SW 1271 (cell line): ENCODE data around the gene UBN2.
"Not testable (repeated sequence)": the region's sequence is repeated elsewhere in the genome, so short reads cannot be mapped to it uniquely, and the experiment has no call there.

Experiments
- DNase-seq, 2 experiments: peaks; one replicate each; lab custom pipeline; 2025; lab: John Stamatoyannopoulos, UW

Gene UBN2

DNA sequence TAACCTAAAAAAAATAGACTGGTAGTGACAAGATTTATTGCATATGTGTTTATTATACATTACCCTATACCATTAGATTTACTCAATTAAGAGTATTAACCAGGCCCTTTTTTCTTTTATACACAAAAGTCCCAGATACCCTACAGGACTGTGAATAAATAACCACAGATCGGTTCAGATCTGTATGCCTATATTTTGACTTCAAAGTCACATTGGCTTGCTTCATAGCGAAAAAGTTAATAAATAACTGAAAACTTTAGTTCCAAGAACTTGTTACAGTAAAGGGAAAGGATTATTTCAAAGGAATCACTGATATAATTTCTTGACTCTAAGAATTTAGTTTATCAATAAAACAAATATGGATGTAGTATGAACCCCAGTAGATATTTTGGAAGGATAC is 68.3 kb downstream of the UBN2 start:
- DNase-seq, result no peak

DNA sequence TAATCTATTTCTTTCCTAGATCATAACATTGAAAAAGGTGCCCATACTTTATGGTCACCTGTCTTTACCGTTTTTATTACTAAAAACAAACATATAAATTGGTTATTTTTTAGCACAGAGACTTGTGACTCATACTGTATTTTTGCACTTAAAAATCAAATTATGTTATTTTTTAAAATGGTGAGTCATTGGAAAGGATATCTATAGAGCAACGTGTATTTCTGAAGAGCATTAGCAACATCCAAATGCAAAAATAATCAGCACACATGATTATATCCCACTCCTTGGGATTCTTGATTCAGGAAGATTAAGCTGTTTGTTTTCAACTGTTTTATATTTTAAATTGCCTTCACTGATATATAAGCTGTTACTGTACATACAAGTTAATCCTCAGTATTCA is 69.4 kb downstream of the UBN2 start:
- DNase-seq, result no peak

DNA sequence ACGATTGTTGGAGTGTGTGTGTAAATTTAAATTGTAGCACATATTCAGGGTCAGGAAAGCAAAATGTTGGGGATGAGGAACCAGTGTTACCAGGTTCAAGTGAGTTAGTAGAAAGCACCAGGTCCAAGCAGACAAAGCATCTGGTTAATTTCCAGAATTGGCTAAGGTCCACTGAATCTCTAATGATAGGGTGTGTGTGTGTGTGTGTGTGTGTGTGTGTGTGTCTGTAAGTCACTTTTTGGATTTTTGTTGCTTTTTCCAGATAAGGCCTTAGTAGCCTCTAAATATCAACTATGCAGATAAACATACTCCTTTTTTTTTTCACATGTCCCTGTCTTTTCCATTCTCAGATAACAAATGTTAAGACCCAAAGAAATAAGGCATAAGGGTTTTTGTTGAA is 73.5 kb downstream of the UBN2 start:
- no peak for DNase-seq

DNA sequence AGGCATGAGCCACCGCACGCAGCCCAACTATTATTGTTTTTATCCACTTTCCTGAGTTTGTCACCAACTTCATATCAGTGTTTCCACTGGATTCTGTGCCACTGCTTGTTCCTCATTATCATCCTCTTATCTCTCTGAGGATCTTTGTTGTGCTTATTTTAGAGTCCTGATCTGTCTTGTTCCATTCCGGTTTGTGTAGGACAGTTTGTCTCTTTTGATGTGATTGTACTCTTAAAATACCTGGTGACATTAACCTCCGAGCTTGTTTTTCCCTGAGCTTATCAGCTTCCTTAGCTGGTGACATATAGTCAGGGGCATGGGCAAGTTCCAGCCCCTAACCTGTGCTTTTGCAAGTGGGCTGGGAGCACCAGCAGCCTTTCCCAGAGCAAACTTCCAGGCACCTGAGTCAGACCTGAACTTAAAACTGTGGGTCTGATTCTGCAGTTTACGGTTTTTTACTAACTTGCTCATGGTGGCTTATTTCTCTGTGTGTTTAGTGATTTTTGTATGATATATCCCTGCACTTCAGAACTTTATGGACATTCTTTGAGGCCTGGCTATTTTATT is 87.0 kb downstream of the UBN2 start:
- no peak for DNase-seq

DNA sequence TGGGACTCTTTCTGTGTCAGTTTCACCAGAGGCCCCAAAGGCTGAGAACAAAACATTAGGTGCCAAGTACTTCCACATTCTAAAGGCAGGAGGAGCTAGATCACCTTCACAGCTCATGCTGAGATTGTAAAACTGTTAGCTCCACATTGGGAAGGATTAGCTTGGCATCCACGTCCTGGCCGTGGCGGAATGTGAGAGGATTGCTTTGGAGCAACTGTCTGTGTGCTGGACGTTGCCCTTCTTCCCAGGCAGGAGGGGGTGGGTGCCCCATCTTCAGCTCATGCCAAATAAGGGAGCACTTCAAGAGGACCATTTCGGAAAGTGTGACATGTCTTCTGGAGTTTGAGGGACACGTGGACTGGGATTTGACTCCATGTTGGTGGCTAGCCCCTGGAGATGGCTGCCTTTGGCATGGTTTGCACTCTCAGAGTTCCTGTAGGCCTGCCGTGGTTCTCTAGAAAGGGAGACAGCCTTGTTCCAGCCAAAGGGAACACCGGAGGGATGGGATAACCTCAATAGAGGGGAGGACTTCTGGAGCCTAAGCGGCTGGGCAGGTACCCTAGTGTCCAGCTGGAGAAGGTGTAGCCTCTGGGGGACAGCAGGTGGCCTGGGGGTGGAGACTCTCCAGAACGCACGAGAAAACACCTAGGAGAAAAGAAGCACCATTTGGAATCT is 90.2 kb downstream of the UBN2 start:
- peak in 1 of 2 experiments; percentile 4 for DNase-seq

DNA sequence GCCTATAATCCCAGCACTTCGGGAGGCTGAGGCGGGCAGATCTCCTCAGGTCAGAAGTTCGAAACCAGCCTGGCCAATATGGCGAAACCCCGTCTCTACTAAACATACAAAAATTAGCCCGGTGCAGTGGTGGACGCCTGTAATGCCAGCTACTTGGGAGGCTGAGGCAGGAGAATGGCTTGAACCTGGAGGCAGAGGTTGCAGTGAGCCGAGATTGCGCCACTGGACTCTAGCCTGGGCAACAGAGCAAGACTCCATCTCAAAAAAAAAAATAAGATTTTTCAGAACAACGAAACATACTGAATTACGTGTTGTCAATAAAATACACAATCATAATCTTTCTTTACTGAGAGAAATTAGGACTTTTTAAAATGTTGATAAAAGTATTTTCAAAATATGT is 93.7 kb downstream of the UBN2 start:
- DNase-seq, result not testable (repeated sequence)

DNA sequence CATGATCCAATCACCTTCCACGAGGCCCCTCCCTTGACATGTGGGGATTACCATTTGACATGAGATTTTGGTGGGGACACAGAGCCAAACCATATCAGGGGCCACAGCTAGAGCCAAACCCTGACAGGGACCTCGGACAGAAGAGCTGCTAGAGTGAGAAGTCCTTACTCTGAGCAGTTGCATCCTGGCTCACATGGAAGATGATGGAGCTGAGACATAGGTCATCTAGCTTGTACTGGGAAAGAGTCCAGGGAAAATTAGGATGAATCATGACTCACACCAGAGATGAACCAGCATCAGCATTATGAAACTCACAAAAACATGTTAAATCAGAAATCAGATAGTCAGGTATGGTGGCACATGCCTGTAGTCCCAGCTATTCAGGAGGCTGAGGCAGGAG is 97.3 kb downstream of the UBN2 start:
- peak in 1 of 2 experiments; percentile 19 for DNase-seq

DNA sequence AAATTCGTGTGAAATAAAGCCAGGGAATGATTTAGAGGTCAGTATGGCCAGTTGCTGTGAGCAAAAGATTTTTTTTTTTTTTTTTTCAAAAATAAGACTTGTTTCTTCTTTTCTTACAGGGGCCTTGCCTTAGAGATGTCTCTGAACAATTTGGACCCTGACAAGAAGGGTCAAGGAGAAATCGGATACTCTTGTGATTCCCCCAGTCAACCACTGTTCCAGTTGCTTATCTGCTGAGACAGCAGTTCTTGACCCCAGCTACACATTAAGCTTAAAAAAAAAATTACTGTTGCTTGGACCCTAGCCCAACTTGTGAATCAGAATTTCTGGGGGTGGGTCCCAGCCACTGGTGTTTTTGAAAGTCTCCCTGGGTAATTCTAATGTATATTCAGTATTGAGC is 98.1 kb downstream of the UBN2 start:
- no peak for DNase-seq

DNA sequence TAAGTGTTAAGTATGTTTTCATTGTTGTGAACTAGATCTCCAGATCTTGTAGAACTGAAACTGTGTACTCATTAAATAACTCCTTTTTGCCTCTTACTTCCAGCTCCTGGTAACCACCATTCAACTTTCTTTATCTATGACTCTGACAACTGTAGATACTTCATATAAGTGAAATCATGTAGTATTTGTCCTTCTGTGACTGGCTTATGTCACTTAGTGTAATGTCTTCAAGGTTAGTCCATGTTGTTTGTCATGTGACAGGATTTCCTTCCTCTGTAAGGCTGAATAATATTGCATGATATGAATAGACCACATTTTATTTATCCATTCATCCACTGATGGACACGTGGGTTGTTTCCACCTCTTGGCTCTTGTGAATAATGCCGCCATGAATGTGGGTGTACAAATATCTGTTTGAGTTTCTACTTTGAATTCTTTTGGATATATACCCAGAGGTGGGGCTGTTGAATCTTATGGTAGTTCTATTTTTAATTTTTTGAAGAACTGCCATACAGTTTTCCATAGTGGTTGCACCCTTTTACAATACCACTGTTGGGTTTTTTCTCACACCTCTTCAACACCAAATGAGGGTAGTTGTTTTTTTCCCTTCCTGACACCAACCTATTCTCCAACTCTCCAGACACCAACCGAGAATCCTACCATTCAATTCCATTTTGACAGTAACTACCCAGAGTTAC is 99.4 kb downstream of the UBN2 start:
- DNase-seq, result no peak

DNA sequence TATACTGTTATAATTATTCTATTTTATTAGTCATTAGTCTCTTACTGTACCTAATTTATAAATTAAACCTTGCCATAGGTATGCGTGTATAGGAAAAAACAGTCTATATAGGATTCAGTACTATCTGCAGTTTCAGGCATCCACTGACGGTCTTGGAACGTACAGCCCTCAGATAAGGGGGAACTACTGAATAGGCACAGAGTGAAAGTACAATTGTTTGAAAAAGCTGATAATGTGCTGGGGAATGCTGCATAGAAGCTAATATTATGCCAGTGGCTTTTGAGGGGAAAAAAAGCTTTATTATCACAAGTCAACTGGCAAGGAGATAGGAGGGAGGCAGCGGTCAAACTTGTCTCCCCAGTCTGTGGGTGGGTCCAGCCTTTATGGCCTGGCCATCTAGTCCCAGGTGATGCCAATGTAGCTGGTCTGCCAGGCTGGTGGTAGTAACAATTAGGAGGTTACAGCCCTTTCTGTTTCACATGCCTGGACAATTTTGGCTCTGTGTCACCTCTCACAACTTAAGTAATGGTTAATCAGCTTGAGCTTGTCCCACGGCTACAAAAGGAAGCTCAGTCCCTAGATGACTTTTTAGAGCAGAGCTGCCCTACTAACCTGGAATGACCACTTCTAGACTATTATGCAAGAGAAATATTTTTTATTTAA is 101.8 kb downstream of the UBN2 start:
- no peak for DNase-seq

DNA sequence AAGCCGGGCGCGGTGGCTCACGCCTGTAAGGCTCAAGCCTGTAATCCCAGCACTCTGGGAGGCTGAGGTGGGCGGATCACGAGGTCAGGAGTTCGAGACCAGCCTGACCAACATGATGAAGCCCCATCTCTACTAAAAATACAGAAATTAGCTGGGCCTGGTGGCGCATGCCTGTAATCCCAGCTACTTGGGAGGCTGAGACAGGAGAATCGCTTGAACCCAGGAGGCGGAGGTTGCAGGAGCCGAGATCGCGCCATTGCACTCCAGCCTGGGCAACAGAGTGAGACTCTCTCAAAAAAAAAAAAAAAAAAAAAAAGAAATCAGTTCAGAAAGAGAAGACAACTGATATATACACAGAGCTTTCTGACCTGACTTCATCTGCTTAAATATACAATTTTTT is 102.4 kb downstream of the UBN2 start:
- not testable (repeated sequence) for DNase-seq

DNA sequence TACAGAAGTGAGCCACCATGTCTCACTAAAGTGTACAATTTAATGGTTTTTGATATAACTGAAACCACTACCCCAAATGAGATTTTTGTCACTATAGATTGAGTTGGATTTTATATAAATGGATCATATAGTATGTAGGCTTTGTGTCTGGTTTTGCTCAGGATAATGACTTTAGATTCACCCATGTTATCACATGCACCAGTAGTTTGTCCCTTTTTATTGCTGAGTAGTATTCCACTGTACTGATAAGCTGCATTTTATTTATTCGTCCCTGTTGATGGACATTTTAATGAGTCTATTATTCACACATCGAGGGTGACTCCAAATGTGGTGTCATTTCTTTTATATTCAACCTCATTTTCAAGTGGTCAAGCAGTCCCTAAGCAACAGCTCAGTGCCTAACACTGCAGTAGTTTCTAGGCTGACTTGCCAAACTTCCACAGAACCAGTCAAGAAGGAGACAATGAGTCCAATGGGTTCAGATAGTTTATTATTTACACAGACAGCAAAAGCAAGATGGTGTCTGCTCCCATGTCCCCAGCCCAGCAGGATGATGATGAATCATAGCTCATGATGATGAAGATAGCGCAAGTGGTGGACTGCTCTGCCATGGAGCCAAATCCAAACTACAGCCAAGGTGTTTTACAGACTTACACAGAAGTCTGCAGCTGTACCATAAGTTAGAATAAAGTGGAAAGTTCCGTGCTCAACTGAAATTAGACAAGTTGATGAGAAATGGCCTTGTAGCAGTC is 103.5 kb downstream of the UBN2 start:
- DNase-seq, result no peak

DNA sequence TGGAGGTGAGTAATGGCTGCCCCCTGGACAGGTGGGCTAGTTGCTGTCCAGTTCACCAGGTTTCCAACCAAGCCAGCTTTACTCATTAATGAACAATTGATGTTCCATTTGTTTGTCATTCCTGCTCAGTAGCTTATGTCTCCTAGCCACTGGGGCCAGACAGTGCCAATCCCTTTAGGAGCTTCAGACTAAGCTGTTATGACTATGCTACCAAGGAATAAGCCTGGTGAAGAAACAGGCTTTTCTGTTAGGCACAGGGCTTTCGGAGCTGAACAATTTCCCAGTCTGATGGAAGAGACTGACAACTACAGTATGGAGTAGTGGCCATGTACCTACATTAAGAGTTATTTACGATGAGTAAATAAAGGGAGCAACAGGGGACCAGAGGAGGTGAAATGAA is 108.0 kb downstream of the UBN2 start:
- no peak for DNase-seq

DNA sequence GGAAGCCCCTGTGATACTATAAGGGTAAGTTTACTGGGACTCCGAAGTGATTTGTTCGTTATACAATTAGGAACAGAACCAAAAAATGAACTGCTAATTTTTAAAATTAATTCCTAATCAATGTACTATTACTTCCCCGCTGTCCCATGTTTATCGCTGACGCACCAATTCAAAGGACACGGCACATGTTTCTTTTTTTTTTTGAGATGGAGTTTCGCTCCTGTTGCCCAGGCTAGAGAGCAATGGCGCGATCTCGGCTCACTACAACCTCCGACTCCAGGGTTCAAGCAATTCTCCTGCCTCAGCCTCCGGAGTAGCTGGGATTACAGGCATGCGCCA is 108.6 kb downstream of the UBN2 start:
- no peak for DNase-seq

DNA sequence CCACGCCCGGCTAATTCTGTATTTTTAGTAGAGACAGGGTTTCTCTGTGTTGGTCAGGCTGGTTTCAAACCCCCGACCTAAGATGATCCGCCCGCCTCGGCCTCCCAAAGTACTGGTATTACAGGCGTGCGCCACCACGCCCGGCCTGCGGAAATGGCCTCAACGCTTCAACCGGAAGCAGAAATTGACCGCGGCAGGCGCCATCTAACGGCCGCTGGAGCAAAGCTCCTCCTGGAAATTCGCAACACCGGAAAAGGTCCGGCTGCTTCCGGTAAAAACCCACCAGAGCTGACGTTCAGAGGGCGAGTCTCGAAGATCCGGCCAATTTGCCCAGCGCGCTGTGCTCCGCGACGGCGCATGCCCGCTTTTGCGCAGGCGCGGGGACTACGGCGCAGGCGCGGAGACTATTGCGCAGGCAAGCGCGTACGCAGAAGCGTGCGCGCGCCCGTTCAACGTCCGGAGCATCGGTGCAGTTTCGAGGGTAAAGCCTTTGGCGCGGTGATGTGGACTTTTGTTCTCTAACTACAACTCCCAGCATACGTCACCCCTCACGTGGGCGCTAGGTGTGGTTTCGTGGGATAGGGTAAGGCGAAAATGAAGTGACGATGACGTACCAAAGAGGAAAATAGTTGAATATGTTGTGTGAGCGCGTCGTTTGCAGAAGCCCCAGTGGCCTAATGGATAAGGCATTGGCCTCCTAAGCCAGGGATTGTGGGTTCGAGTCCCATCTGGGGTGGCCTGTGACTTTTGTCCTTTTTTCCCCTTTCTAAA is 109.2 kb downstream of the UBN2 start:
- DNase-seq, result peak; percentile 99 to 100

DNA sequence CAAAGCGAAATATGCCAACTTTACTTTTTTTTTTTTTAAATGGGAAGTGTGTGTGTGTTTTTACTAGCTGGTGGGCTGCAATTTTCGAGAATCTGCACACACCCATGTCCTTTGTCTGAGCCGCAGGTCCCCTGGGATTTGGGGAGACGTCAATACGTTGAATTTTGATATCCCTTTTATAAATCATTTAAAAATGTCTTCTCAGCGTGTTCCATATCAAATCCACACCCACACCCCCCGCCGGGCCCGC is 109.7 kb downstream of the UBN2 start:
- no peak for DNase-seq

DNA sequence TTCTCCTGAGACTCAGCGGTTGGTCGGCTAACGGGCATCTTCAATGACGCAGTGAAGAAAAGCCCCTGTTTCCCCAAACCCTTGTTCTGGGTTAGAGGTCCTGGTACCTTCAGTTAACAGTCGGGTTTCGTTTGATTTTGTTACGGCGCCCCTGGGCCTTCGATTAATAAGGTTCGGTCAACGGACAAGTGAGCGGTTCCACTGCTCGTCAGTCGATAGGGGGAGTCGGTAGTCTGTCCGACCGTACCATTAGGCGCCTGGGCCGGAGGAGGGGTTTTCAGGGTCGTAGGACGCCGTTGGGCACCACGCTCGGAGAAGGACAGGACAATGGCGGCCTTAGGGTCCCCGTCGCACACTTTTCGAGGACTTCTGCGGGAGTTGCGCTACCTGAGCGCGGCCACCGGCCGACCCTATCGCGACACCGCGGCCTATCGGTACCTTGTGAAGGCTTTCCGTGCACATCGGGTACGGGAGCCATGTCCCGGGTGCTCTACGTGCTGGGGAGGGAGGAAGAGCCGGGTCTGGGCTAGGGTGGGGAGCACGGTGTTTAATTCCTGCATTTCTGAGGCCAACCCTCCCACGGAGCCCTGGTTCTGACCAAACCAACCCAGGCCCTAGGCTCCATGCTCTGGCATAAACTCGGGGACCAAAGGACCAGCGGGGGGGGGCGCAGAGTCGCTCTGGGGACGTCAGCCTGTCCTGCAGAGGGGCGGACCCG is 110.2 kb downstream of the UBN2 start, which contains the start of gene FMC1:
Gene FMC1, plus strand, starts transcription at position 280 of the 718 bp plus-strand sequence. Its CDS starts 48 bp downstream, at position 328.
- DNase-seq, result peak; percentile 76 to 90

DNA sequence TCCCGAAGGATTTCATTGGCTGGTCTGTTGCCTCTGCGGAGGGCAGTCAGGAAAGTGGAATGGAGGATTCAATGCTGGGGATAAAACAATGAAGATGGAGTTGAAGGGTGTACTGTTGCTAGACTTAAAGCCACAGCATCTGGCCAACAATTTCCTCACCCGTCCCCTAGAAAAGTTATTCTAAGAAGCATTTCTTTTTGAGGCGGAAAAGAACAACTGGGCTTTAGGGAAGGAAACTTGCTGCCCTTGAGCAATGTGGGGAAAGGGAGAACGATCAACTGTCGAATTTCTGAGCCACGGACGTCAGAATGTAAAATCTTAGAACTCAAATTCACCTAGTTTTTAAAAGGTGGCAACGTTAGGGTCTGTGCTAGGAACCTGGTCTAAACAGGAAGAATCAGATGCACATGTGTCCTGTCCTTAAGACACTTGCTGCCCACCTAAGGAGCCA is 110.8 kb downstream of the UBN2 start:
- DNase-seq, result no peak

DNA sequence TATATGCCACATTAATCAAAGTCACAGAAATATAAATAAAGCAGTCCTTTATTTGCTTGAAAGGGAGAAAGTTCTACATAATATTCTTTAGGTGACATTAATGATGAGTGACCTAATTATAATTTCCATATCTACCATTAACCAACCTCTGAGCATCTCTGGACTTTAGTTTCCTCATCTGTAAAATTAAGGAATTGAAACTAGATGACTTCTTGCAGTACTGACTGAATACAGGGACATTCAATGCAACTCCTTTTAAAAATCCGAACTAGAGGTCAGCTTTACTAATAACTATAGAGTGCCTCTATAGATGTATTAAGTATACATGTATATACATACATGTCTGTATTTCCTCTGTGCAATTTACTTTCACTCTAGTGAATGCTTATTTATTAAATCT is 114.0 kb downstream of the UBN2 start:
- DNase-seq, result no peak

DNA sequence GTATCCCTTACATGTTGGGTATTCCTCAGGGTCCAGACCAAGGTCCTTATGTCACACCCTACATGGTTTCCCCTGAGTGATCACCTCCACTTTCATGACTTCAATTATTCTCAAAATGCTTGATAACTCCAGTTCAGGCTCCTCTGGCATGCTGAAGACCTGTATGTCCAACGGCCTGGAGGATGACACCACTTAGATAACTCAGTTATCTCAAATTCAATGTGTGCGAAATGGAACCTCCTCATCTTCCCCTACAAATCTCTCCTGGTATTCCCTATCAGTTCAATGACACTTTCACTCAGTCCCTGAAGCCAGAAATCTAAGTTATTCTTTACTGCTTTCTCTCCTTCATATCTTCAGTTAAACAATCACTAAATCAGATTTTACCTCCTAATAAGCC is 120.0 kb downstream of the UBN2 start:
- no peak for DNase-seq

DNA sequence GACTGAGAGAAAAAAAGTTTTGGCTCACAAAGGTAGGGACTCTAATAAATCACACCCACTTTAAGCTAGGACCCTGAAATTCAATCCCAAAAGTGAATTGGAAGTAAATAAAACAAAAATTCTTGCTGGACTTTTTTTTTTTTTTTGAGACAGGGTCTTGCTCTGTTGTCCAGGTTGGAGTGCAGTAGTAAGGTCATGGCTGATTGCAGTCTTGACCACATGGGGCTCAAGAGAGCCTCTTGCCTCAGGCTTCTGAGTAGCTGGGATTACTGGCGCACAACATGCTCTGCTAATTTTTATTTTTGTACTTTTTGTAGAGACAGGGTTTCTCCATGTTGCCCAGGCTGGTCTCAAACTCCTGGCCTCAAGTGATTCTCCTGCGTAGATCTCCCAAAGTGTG is 123.7 kb downstream of the UBN2 start:
- DNase-seq, result no peak
